ENCODE results near the gene PIP4K2C. TPM values are rescaled to one million over a fixed set of nuclear protein-coding genes. Genes with fewer than 3 reads are reported as not detected.

PIP4K2C gene
- polyA plus RNA-seq, 1 donor, result 26.0 TPM

DNA sequence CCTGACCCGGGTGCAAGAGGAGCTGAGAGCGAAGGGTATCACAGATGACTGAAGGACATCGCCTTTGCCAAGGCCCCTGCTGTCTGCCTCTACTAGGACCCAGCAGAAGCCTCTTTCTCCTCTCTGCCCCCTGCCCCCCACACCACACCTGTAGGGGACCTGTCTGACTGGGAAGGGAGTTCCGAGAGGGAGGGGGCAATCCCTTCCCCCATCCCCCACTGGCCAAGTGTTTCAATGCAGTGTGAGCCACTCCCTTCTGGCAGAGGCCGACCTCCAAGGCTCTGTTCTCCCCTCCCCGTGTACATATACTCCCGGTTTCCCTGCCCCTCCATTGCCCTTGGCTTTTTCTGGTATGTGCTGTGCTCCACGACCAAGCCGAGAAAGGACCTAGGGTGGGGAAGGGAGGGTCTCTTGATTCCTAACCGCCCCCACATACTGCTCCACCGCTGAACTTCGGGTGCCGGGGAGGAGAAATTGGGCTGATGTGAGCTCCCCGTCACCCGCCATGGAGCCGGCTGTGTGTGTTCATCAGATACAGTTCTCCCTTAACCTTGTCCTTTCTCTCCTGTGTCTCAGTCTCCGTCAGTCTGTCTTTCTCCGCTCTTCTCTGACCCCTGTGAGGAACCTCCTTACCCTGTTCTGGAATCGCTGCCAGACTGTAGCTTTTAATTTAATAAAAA lies 18.2 kb downstream of the PIP4K2C start:
- Histone ChIP-seq H3K4me3 (ENCODE audit: low read length) (no peak overlapping the region), H3K9me3 (ENCODE audit: control insufficient read depth, low read depth, low read length) (no peaks in the 10 kb centered on the region), H3K27ac (ENCODE audit: low read length) (no peak overlapping the region), H3K4me1 (ENCODE audit: control insufficient read depth, insufficient read depth, low read length) (peaks cover 19% of the 10 kb centered on the region), H3K27me3 (ENCODE audit: control insufficient read depth, insufficient read depth, low read length) (peaks cover 59% of the 10 kb centered on the region), H3K36me3 (ENCODE audit: control insufficient read depth, insufficient read depth, low read length) (no peaks in the 10 kb centered on the region)
- no peak for DNase-seq
- 100% methylated on average over 1 of the region's 19 CpGs for WGBS (ENCODE audit: insufficient coverage, low lambda C conversion rate)

DNA sequence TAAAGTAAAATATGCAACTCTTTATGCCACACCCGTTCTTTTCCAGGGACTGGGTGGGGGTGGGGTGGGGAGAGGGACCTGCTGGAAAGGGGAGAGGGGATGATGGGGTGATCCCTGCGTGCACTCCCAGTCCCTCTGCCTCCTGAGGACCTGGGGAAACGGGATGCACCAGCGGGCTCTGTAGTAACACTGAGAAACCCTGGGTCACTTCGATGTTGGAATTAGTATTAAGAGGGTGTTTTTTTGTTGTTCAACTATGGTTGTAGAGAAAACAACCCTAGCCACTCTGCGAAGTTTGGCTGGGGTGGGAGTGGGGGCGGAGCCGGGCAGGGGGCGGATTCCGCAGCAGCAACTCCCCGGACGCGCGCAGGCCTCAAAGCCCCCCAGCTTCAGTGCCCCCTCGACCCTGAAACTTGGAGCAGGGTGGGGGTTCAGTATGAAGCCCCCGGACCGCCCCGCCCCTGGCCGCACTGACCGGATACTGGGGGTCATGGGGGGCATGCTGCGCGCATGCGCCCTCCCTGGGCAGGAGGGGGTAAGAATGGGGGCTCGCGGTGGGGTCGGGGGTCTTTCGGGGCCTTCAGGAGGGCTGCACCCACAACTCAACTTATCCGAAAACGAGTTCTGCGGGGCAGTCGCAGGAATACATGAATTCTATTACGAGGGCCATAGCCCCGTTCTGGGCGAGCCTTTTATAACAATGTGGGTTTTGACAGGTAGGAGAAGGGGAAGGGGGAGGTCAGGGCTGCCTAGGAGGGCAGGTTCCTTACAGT lies 19.0 kb downstream of the PIP4K2C start:
- no CpG with 5 or more reads among the region's 34 CpGs for WGBS (ENCODE audit: insufficient coverage, low lambda C conversion rate)
- no peak for DNase-seq
- peaks cover 15% of the 10 kb centered on the region for H3K4me1 ChIP-seq (ENCODE audit: control insufficient read depth, insufficient read depth, low read length)

DNA sequence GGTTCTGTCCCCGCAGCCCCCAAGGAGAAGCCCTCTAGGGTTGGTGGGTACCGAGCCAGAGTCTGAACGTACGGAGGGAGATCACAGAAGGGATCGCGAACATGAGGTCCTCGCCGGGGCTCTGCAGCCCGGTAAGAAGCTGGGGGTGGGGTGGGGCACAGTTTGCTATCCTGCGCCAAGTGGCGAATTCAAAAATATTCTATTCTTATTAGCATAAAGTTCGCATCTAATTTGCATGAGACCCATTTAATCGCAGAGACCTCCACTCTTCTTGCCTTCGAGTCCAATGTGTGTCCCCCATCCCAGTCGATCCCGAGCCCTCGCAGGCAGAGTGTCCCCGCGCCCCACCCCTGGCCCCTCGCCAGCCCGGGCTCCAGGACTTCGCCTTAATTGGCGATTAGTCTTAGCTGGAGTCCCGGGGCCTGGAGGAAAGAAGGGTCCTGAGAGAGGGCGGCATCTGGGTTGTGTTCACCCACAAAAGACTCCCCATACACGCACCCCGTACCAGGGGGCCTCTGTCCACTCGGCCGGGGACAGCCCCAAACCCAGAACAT lies 19.6 kb downstream of the PIP4K2C start:
- DNase-seq, result peak in 1 of 2 donors; percentile 32
- no CpG with 5 or more reads among the region's 29 CpGs for WGBS (ENCODE audit: insufficient coverage, low lambda C conversion rate)

More for the DNA sequence above, 19.0 kb downstream of the PIP4K2C start:
- no peaks in the 10 kb centered on the region for H3K9me3 ChIP-seq (ENCODE audit: control insufficient read depth, low read depth, low read length)
- peaks cover 4% of the 10 kb centered on the region for H3K36me3 ChIP-seq (ENCODE audit: control insufficient read depth, insufficient read depth, low read length)
- H3K4me3 ChIP-seq (ENCODE audit: low read length), result peak overlapping the region; percentile 45
- H3K27ac ChIP-seq (ENCODE audit: low read length), result peak overlapping the region; percentile 32
- peaks cover 61% of the 10 kb centered on the region for H3K27me3 ChIP-seq (ENCODE audit: control insufficient read depth, insufficient read depth, low read length)

DNA sequence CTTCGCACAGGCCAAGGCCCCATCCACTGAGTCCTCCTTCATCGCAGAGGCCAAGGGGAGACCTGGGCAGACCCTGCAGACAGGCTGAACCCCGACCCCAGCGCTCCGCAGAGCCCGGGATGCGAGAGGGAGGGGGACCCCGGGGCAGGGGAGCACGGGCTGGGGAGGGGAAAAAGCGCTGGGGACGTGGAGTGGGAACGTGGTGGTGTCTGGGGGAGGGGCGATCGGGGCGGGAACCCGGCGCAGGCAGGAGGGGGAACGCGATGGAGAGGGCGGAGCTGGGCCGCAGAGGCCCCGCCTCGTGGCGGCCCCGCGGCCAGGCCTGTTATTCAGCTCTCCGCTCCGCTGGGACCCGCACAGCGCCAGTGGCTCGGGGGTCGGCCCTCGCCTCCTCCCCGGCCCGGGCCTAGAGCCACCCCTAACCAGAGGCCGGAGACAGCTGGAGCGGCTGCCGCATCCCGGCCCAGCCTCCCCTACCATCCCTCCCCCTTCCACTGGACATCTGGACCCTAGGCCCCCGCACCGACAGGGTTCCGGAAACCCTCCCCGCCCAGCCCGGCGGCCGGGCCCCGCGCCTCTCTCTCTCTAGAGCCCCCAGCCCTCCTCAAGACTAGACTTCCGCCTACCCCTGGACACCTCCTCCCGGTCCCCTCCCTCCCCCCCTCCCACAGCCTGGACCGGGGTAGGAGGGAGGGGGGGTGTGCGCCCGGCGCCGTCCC lies 20.3 kb downstream of the PIP4K2C start, which contains the start of gene ARHGEF25:
Gene ARHGEF25, plus strand, starts transcription at position 328 of the 719 bp plus-strand sequence. CDS start 460 bp downstream, outside the sequence.
- H3K9me3 ChIP-seq (ENCODE audit: control insufficient read depth, low read depth, low read length), result no peaks in the 10 kb centered on the region
- peaks cover 4% of the 10 kb centered on the region for H3K36me3 ChIP-seq (ENCODE audit: control insufficient read depth, insufficient read depth, low read length)
- no CpG with 5 or more reads among the region's 55 CpGs for WGBS (ENCODE audit: insufficient coverage, low lambda C conversion rate)
- H3K4me3 ChIP-seq (ENCODE audit: low read length), result peak within 1 kb of the TSS; percentile 50
- DNase-seq, result peak; percentile 44 to 59
- H3K27me3 ChIP-seq (ENCODE audit: control insufficient read depth, insufficient read depth, low read length), result peaks cover 70% of the 10 kb centered on the region
- H3K27ac ChIP-seq (ENCODE audit: low read length), result peak within 1 kb of the TSS; percentile 46
- H3K4me1 ChIP-seq (ENCODE audit: control insufficient read depth, insufficient read depth, low read length), result peaks cover 8% of the 10 kb centered on the region

More for the DNA sequence above, 19.6 kb downstream of the PIP4K2C start:
- Histone ChIP-seq H3K4me3 (ENCODE audit: low read length) (peak overlapping the region; percentile 45), H3K27ac (ENCODE audit: low read length) (peak overlapping the region; percentile 46), H3K9me3 (ENCODE audit: control insufficient read depth, low read depth, low read length) (no peaks in the 10 kb centered on the region), H3K4me1 (ENCODE audit: control insufficient read depth, insufficient read depth, low read length) (peaks cover 9% of the 10 kb centered on the region), H3K27me3 (ENCODE audit: control insufficient read depth, insufficient read depth, low read length) (peaks cover 64% of the 10 kb centered on the region), H3K36me3 (ENCODE audit: control insufficient read depth, insufficient read depth, low read length) (peaks cover 4% of the 10 kb centered on the region)

DNA sequence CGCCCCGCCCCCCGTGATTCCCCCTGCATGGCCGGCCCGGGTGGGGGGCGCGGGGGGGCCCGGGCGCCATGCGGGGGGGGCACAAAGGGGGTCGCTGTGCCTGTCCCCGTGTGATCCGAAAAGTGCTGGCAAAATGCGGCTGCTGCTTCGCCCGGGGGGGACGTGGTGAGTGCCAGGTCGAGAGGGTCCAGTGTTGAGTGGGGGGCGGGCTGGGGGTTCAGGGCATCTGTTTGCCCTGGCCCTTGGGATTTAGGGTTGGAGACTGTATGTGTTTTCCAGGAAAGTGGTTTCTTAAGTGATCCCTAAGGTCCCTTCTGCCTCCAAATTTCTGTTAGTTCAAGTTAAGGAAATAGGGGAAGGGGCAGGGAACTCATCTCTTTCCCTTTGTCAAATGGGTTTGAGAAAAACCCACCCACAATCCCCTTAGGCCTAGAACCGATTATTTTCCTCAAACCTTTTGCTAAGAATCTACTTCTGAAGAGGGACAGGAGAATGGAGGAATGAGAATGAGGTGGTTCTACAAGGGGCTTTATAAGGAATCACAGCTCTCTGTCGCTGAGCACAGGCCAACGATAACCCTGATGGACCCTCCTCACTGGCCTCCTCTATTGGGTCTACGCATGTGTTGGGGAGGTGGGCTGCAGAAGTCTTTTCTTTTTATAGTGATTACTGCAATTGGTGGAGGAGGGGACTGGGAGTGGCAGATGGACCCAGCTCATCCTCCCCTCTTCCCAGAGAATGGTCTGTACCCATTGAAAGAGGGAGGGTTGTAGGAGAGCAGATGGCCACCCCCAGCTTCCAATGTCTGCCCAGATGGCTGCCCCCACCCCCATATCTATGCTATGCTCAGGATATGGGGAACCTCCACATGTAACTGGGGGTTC lies 21.1 kb downstream of the PIP4K2C start:
- no CpG with 5 or more reads among the region's 23 CpGs for WGBS (ENCODE audit: insufficient coverage, low lambda C conversion rate)
- peaks cover 4% of the 10 kb centered on the region for H3K36me3 ChIP-seq (ENCODE audit: control insufficient read depth, insufficient read depth, low read length)
- no peak overlapping the region for H3K4me3 ChIP-seq (ENCODE audit: low read length)
- DNase-seq, result no peak
- H3K4me1 ChIP-seq (ENCODE audit: control insufficient read depth, insufficient read depth, low read length), result peaks cover 8% of the 10 kb centered on the region
- peaks cover 76% of the 10 kb centered on the region for H3K27me3 ChIP-seq (ENCODE audit: control insufficient read depth, insufficient read depth, low read length)
- H3K9me3 ChIP-seq (ENCODE audit: control insufficient read depth, low read depth, low read length), result no peaks in the 10 kb centered on the region
- no peak overlapping the region for H3K27ac ChIP-seq (ENCODE audit: low read length)

DNA sequence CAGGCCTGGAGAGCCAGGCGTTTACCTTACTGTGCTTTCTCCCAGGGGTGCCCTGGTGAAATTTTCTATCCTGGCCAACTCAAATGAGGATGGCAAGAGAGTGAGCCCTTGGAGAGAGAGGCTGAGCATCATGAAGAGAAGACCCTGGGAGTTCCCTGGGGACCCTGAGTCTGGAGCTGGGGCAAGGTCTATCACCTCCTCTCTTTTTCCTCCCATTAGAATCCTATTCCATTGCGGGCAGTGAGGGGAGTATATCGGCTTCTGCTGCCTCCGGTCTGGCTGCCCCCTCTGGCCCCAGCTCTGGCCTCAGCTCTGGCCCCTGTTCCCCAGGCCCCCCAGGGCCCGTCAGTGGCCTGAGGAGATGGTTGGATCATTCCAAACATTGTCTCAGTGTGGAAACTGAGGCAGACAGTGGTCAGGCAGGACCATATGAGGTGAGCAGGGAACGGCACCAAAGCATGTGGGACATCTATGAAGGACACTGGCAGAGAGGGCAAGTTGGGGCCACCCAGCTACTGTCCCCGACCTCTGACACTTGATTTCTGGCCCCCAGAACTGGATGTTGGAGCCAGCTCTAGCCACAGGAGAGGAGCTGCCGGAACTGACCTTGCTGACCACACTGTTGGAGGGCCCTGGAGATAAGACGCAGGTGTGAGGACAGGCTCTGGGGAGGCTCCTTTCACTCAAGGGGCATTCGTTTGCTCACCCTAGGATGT lies 21.9 kb downstream of the PIP4K2C start:
- Histone ChIP-seq H3K27ac (ENCODE audit: low read length) (no peak overlapping the region), H3K27me3 (ENCODE audit: control insufficient read depth, insufficient read depth, low read length) (peaks cover 84% of the 10 kb centered on the region), H3K4me3 (ENCODE audit: low read length) (no peak overlapping the region), H3K9me3 (ENCODE audit: control insufficient read depth, low read depth, low read length) (no peaks in the 10 kb centered on the region), H3K4me1 (ENCODE audit: control insufficient read depth, insufficient read depth, low read length) (peaks cover 8% of the 10 kb centered on the region), H3K36me3 (ENCODE audit: control insufficient read depth, insufficient read depth, low read length) (peaks cover 4% of the 10 kb centered on the region)
- no peak for DNase-seq
- 100% methylated on average over 1 of the region's 10 CpGs for WGBS (ENCODE audit: insufficient coverage, low lambda C conversion rate)

DNA sequence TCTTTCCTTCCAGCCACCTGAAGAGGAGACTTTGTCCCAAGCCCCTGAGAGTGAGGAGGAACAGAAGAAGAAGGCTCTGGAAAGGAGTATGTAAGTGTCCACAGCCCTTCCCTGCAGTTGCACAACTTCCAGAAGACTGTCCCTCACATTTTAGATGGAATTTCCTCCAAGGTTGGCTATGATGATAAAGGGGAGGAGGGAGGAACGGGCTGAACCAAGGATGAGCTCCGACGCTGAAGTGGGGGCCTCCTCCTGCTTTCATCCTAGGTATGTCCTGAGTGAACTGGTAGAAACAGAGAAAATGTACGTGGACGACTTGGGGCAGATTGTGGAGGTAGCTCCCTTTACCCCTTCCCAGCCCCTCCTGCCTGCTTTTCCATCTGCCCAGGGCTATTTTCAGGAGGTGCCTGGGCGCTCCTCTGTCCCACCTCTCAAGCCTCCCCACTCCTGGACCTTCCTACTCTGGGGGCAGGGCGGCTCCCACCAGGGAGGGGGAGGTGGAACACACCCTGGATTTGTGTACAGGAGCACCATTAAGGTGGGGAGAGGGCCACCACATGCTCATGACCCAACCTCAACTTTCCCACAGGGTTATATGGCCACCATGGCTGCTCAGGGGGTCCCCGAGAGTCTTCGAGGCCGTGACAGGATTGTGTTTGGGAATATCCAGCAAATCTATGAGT lies 22.6 kb downstream of the PIP4K2C start:
- WGBS (ENCODE audit: insufficient coverage, low lambda C conversion rate), result no CpG with 5 or more reads among the region's 10 CpGs
- Histone ChIP-seq H3K4me3 (ENCODE audit: low read length) (no peak overlapping the region), H3K27ac (ENCODE audit: low read length) (no peak overlapping the region), H3K9me3 (ENCODE audit: control insufficient read depth, low read depth, low read length) (no peaks in the 10 kb centered on the region), H3K36me3 (ENCODE audit: control insufficient read depth, insufficient read depth, low read length) (peaks cover 4% of the 10 kb centered on the region), H3K4me1 (ENCODE audit: control insufficient read depth, insufficient read depth, low read length) (peaks cover 8% of the 10 kb centered on the region), H3K27me3 (ENCODE audit: control insufficient read depth, insufficient read depth, low read length) (peaks cover 91% of the 10 kb centered on the region)
- no peak for DNase-seq

DNA sequence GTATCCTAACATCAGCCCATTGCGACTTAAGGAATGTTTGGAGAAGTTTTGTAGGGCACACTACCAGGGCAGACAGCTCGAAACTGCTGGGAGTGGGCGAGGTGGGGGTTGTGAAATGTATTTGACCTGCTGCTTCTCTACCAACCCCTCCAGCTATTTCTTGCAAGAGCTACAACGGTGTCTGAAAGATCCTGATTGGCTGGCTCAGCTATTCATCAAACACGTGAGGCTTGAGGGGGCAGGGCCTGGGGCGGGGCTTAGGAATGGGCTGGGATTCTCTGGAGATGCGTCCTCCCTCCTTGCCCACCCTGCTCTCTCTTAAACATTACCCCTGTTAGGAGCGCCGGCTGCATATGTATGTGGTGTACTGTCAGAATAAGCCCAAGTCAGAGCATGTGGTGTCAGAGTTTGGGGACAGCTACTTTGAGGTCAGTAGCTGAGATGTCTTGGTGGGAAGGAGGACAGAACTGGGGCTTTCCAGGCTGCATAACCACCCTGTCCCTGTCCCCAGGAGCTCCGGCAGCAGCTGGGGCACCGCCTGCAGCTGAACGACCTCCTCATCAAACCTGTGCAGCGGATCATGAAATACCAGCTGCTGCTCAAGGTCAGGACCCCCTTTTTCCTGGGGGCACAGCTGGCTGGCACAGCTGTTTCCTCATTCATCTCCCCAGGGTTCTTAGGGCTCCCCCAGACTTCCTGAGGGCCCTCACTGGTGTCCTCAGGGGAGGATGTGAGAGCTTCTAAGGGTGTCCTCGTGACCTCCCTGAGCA lies 23.4 kb downstream of the PIP4K2C start:
- H3K9me3 ChIP-seq (ENCODE audit: control insufficient read depth, low read depth, low read length), result no peaks in the 10 kb centered on the region
- H3K27me3 ChIP-seq (ENCODE audit: control insufficient read depth, insufficient read depth, low read length), result peaks cover 96% of the 10 kb centered on the region
- no peak overlapping the region for H3K27ac ChIP-seq (ENCODE audit: low read length)
- H3K4me3 ChIP-seq (ENCODE audit: low read length), result no peak overlapping the region
- WGBS (ENCODE audit: insufficient coverage, low lambda C conversion rate), result no CpG with 5 or more reads among the region's 14 CpGs
- DNase-seq, result no peak
- H3K4me1 ChIP-seq (ENCODE audit: control insufficient read depth, insufficient read depth, low read length), result peaks cover 10% of the 10 kb centered on the region
- peaks cover 4% of the 10 kb centered on the region for H3K36me3 ChIP-seq (ENCODE audit: control insufficient read depth, insufficient read depth, low read length)

All from large intestine (tissue), 3 donors.